K562 (cell line): Measurements from ENCODE around the gene SEH1L. TPM values are rescaled to one million over a fixed set of nuclear protein-coding genes. Genes with fewer than 3 reads are reported as not detected.

Experiments
- CCAR2 ChIP-seq: fragments of 200-400 bp; formaldehyde crosslinking; IDR thresholded peaks from 2 replicates; pipeline ENCODE4 v1.6.1; 2017; ENCODE audit warnings: mild to moderate bottlenecking, low read depth, low read length
- GTF2B ChIP-seq: IDR thresholded peaks from 2 replicates; pipeline ENCODE4 v1.6.1; 2011; ENCODE audit not compliant: insufficient read length; ENCODE audit errors: extremely low read depth
- ILF3 ChIP-seq: fragments of 450-650 bp; IDR thresholded peaks from 2 replicates; pipeline ENCODE4 v1.6.1; 2018; ENCODE audit warnings: antibody characterized with exemption, mild to moderate bottlenecking, moderate library complexity, borderline replicate concordance
- KLF6 ChIP-seq: fragments of 250-450 bp; sonication (Bioruptor Pico); IDR thresholded peaks from 2 replicates; pipeline ENCODE4 v1.4.0; 2020; ENCODE audit warnings: mild to moderate bottlenecking, moderate library complexity, borderline replicate concordance
- NBN ChIP-seq: fragments of 450-650 bp; IDR thresholded peaks from 2 replicates; pipeline ENCODE4 v1.6.1; 2016; ENCODE audit warnings: low read depth, mild to moderate bottlenecking
- NKRF ChIP-seq: fragments of 450-650 bp; IDR thresholded peaks from 2 replicates; pipeline ENCODE4 v1.6.1; 2016; ENCODE audit warnings: borderline replicate concordance
- NR0B1 ChIP-seq: fragments of 450-650 bp; IDR thresholded peaks from one replicate; pipeline ENCODE4 v1.6.1; 2018; ENCODE audit warnings: mild to moderate bottlenecking, moderate library complexity; ENCODE audit not compliant: partially characterized antibody
- PHF8 ChIP-seq: fragments of 200-600 bp; sonication (generic); IDR thresholded peaks from 2 replicates; pipeline ENCODE4 v1.6.1; 2012; ENCODE audit warnings: mixed run types, mild to moderate bottlenecking, inconsistent platforms, low read length, moderate library complexity, borderline replicate concordance
- POLR2AphosphoS2 ChIP-seq: IDR thresholded peaks from 2 replicates; pipeline ENCODE4 v1.6.1; 2012; ENCODE audit warnings: low read length, improper control_type of control experiment
- SREBF1 ChIP-seq: fragments of 150-350 bp; IDR thresholded peaks from 2 replicates; pipeline ENCODE4 v1.6.1; 2014; ENCODE audit warnings: antibody characterized with exemption, low read depth, low read length, borderline replicate concordance
- TAF1 ChIP-seq: IDR thresholded peaks from 2 replicates; pipeline ENCODE4 v1.6.1; 2011; ENCODE audit warnings: mild to moderate bottlenecking, low read length, moderate library complexity; ENCODE audit not compliant: insufficient read depth, control insufficient read depth, severe bottlenecking; ENCODE audit errors: extremely low read depth
- TAF15 ChIP-seq: fragments of 200-400 bp; formaldehyde crosslinking; IDR thresholded peaks from 2 replicates; pipeline ENCODE4 v1.6.1; 2017; ENCODE audit warnings: mild to moderate bottlenecking, low read depth, low read length, moderate library complexity
- ZNF318 ChIP-seq, 2 experiments: fragments of 450-650 bp; IDR thresholded peaks; 2 replicates each; pipeline ENCODE4 v1.6.1; 2016; ENCODE audit warnings: mild to moderate bottlenecking in 2 of 2, borderline replicate concordance in 1 of 2, low read depth in 1 of 2, moderate library complexity in 1 of 2
- ZNF695 ChIP-seq: fragments of 450-650 bp; formaldehyde crosslinking; IDR thresholded peaks from 2 replicates; pipeline ENCODE4 v1.4.0; 2020; ENCODE audit warnings: mild to moderate bottlenecking, moderate library complexity
- polyA plus RNA-seq, 8 experiments: library from polyadenylated mRNA; depleted of rRNA in 4 of 8; stranded (reverse) in 5 of 8; unstranded in 3 of 8; fragments of >200 nt; fragmentation: Nextera tagmentation in 2 of 8; fragmentation: Illumina TruSeq in 1 of 8; extraction: Ambion mirVana in 2 of 8; extraction: Trizol in 1 of 8; gene quantifications; 2 replicates each; pipeline versions ENCODE4 v1.2.1 to v1.2.3, GENCODE V29; 2011 to 2014; ENCODE audit warnings: inconsistent platforms in 1 of 8, missing spikeins in 1 of 8
- total RNA-seq, 7 experiments: library from RNA; depleted of rRNA in 6 of 7; stranded (reverse); fragments of >200 nt in 6 of 7; fragmentation: Illumina TruSeq in 2 of 7; extraction: Trizol in 2 of 7; gene quantifications; 2 replicates each; pipeline versions ENCODE4 v1.2.1 to v1.2.3, GENCODE V29; 2011 to 2021; ENCODE audit warnings: low replicate concordance in 1 of 7

SEH1L gene
- total and polyA plus RNA-seq, 9 of the 15 experiments (the other 6 are each of a cell fraction or from before 2014, with no cell fraction given), result 62.2 to 180 (median 108) TPM

GRCh38 chr18:12948050-12948804 is 416 bp downstream of the SEH1L start (continued):
- TF ChIP-seq NKRF (peak; percentile 76; the same call in 1 of the 2 replicates), NBN (peak; percentile 66; the same call in 1 of the 2 replicates), KLF6 (CRISPR knock-in tag) (no peak), NR0B1 (no peak), TAF1 (peak; percentile 73), POLR2AphosphoS2 (no peak), ZNF695 (0 out of 2 replicates have a peak, but pooled peaks have one; percentile 11), ZNF318 (IDR thresholded peaks at IDR 0.05; ENCODE audit: borderline replicate concordance in 1 of 2, low read depth in 1 of 2) (no peak), PHF8 (peak; percentile 91), SREBF1 (no peak), CCAR2 (no peak), TAF15 (no peak), ILF3 (no peak), GTF2B (no peak)
